GM10248 (cell line): ENCODE measurements around the gene NKAIN2.

Experiments used
- CTCF ChIA-PET: fragments of 300-600 bp; sonication (Branson Sonifier 250); formaldehyde crosslinking; extraction: SDS; loops from one replicate; lab custom pipeline; 2021; ENCODE audit warnings: antibody characterized with exemption; lab: Yijun Ruan, JAX
- POLR2A ChIA-PET: fragments of 350-650 bp; sonication (Branson Sonifier 250); formaldehyde crosslinking; extraction: SDS; loops from one replicate; lab custom pipeline; 2020; ENCODE audit warnings: antibody characterized with exemption; lab: Yijun Ruan, JAX
- DNase-seq: peaks from one replicate; pipeline ENCODE4 v3.0.0; 2012; ENCODE audit errors: extremely low spot score
- CTCF ChIP-seq: IDR thresholded peaks from 2 replicates; pipeline ENCODE4 v1.5.1; 2012; ENCODE audit warnings: mild to moderate bottlenecking, low read depth; ENCODE audit errors: extremely low read depth, missing control alignments, control extremely low read depth

The NKAIN2 gene

GRCh38 chr6:124495665-124496190 lies 692.1 kb downstream of the NKAIN2 start:
- no peak for DNase-seq
- POLR2A ChIA-PET = no interaction called here
- TF ChIP-seq CTCF = no peak
- CTCF ChIA-PET = no interaction called here

- DNase-seq = no peak
- no peak for TF ChIP-seq CTCF
- CTCF ChIA-PET = no interaction called here
- POLR2A ChIA-PET = no interaction called here
Observed at GRCh38 chr6:124496334-124496733, 692.7 kb downstream of the NKAIN2 start.

GRCh38 chr6:124512431-124512830 lies 708.8 kb downstream of the NKAIN2 start:
- POLR2A ChIA-PET = no interaction called here
- no peak for TF ChIP-seq CTCF
- CTCF ChIA-PET = no interaction called here
- DNase-seq = no peak

- no peak for DNase-seq
- ChIA-PET POLR2A (no interaction called here), CTCF (interaction anchor here (0.9 kb wide), 1 partner anchor 1097 kb away, joined by 3 read pairs; no protein-coding TSS in a partner anchor)
- no peak for TF ChIP-seq CTCF
Observed at GRCh38 chr6:124517339-124517738, 713.7 kb downstream of the NKAIN2 start.

- POLR2A ChIA-PET = no interaction called here
- CTCF ChIA-PET = interaction anchor here (1.4 to 2.4 kb wide), 2 partner anchors 9 to 11 kb away, joined by 4 to 7 read pairs; no protein-coding TSS in a partner anchor
- DNase-seq = no peak
Observed at GRCh38 chr6:124520514-124520913, 716.8 kb downstream of the NKAIN2 start.

GRCh38 chr6:124522335-124522734 lies 718.7 kb downstream of the NKAIN2 start:
- ChIA-PET CTCF (no interaction called here), POLR2A (no interaction called here)
- DNase-seq = no peak
- no peak for TF ChIP-seq CTCF

More at GRCh38 chr6:124520514-124520913, 716.8 kb downstream of the NKAIN2 start:
- TF ChIP-seq CTCF = no peak
